NCI-H2029 (cell line): ENCODE data around the gene NAV2.

Source experiments
- DNase-seq: peaks from one replicate; lab custom pipeline; 2025; lab: John Stamatoyannopoulos, UW

Gene NAV2

DNA sequence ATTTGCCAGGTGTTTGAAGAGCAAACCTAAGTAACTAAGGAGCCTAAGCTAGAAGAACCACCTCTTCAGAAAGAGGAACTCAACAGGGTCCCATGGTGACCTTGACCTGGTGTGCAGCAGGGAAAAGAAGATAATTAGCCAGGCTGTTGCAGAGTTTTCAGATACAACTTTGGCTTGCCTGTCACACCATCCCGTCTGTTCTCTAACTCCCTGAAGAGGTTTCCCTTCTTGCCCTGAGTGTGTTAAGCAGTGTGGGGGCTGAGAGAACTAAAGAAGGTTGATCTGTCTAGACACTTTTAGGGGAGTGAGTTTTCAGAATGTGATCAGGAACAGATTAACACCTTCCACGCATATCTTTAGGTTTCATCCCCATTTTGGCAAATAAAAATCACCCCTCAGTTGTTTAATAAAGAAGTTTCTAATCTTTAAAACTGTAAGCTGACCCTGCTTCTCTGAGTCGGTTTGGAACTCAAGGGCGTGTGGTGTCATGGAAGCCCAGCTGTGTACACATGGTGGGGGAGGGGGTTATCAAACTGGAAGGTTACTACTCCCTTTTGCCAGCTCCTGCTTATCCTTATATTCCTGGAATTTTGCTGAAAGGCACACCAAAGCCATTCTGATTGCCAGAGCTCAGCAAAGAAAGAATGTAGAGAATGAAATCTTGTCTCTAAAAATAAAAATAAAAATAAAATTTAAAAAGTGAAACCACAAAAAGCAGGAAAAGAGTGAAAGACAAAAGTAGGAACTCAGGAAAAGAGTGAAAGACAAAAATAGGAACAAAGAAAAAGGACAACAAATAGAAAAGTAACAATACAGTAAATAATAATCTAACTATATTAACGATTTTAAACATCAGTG, 377.4 kb downstream of the NAV2 start:
- peak; percentile 80 for DNase-seq

DNA sequence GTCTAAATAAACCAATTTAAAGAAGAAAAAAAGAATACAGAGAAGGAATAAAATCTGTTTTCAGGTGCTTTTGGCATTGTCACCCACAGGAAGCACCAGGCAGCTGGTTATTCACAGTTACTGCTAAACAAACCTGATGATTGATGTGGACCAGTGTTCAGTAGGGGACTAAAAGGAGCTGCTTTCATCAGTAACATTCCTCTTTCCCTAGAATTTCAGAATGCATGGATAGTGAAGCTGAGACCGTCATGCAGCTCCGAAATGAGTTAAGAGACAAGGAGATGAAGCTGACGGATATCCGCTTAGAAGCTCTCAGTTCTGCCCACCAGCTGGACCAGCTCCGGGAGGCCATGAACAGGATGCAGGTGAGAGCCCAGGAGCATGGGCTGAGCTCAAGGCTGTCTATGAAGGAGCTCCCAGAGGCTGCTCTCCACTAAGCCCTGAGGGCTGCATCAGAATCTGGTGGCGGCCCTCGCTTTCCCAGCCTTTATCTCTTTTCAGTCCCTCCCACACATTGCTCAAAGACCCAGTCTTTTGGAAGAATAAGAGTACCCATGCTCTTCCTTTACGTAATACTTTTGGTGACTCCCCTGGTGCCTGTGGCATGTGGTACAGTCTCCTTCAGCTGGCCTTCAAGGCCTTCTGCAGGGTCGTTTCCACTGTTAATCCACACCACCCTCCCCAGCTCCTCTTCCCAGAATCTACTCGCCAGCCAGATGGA, 378.2 kb downstream of the NAV2 start:
- peak; percentile 10 for DNase-seq

DNA sequence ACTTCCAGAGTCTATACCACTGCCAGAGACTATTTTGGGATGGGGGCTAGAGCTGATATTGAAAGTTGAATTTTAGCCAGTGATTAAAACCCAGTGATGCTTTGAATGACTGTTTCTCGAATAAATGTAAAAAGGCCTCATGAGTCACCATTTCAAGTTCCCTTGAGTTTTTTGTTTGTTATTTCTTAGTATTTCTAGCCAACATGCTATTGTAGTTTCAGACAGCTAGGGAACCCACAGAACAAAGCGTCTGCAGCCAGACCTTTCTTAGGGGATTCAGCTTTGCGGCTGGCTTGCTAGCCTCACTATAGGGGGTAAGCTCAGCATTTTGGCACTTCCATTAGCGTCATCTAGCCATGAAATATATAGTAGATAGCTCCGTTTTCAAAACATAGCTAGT, 381.1 kb downstream of the NAV2 start:
- DNase-seq: no peak

GRCh38 chr11:20095189-20095588, 382.6 kb downstream of the NAV2 start:
- no peak for DNase-seq

DNA sequence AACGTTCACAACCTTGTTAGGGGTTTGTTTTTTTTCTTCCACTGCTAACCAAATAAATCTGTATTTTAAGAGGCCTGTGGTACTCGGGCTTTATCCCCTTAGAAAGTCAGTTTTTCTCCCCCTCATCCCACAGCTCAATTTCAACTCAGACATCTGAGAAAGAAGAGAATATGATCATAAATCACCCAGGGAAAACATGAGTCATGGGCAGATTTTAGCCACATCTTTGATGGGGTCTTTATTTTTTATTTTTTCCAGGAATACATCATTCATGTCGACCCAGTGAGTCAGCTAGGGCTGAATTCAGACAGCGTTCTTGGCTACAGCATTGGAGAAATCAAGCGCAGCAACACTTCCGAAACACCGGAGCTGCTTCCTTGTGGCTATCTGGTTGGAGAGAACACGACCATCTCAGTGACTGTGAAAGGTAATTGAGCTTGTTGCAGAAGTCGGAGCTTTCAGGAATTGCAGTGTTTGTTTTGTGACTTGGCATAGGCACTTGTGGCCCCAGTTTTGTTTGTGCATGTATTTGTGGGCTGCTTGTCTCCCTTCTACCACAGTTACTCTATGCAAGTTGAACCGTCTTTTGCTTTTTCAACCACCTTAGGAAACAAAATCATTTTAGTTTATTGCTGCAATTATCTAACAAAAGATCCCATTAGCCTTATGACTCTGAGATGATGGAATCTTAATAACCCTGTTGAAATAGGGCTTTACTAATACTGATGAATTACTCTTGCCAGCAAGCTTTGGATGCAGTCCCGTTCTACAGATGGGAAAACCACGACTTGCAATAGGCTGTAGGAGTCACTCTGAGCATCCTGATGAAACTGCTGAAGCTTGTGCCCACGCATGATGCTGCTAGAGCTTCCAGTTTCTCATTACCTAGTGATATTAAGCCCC, 384.9 kb downstream of the NAV2 start:
- peak; percentile 50 for DNase-seq

DNA sequence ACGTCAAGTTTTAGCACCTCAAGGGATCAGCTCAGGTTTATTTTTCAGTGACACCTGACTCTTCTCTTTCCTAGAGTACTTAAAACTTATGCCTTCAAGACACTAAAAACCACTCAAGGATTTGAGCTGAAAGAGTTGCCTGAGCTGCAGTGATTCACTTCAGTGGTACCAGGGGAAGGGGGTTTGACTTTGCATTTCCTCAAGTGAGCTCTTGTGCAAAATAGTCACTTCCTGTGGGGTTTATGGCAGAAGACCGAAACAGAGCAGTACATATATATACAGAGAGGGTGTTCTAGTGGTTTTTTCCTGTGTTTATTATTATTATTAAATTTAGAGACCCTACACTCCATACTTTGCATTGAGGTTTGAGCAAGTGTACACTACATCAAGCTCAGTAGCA, 386.9 kb downstream of the NAV2 start:
- DNase-seq: no peak

- DNase-seq: peak; percentile 27
Observed at GRCh38 chr11:20102397-20102796, 389.8 kb downstream of the NAV2 start.

DNA sequence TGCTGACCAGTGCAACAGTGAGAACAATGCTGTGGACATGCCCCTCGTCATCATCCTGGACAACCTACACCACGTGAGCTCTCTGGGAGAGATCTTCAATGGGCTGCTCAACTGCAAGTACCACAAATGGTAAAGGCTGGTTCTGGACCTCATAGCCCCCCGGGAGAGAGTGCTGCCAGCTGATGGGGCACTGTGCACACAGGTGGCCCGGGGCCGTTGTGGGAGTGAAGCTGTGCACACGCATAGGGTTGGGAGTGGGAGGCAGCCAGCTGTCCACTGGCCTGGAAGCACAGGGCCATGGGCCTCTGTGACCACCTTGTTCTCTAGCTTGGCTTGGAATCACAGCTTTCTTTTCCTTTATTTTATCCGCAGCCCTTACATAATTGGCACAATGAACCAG, 390.6 kb downstream of the NAV2 start:
- DNase-seq: no peak

- DNase-seq: no peak
Observed at GRCh38 chr11:20105427-20105826, 392.8 kb downstream of the NAV2 start.

DNA sequence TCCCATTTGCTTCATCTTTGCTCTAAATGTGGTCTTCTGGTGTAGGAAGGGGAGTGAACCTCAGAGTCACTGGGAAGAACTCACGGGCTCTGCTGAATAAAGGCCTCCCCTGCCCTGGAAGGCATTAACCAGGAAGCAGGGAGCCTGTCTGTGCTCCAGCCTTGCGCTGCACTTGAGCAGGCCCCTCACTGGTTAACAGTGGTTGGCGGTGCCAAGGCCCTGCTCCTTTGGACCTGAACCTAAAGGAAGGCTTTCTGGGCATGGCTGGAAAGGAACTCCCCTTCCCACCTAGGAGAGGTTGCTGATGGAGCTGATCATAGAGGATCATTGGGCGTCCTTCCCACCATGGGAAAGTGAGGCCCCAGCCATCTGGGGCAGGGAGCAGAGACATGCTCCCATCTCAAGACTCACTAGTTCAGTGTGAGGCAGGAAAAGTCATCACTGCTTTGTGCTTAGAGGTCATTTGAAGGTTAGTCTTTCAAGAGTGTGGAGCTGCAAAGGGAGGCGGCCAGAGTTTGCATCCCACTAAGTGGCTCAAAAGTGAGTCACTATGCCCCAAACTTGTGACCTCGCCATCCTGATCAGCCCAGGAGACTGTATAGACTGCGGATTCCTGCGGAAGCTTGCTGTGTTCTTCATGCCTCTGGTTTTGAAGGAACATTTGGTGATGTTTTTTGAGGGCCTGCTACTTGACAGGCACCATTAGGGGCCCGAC, 397.3 kb downstream of the NAV2 start:
- no peak for DNase-seq

DNA sequence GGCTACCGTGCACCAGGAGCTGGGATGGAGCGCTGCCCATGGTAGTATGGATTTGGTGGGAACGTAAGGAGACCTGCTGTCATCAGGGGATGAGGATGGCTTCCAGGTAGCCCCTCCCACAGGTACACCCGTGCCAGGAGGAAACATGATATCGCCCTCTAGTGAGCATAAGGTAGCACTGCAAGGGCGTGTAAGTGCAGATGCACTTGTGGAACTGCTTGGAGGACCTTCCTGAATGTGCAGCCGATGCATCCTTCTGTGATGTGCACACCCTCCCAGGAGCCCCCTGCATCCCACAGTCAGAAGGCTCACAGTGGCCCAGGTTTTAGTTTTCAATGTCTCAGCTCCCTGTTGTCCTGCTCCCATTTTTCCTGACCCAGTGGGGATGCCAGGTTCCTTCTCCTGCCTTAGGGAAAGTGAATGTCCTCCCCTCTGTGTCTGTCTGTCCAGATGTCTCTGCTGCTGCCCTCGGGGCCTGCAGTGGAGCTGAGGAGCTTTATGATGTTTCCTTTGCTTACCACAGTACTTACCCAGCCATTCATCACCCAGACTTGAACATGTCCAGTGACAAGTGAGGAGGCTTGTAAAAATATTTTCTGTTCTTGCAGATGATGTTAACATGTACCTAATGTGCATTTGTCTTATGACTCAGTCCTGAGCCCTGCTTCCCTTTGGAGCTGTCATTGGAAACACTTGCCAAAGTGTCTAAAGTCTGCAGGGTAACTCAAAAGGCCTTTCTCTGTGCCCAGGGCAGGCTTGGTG, 398.5 kb downstream of the NAV2 start:
- peak; percentile 62 for DNase-seq

DNA sequence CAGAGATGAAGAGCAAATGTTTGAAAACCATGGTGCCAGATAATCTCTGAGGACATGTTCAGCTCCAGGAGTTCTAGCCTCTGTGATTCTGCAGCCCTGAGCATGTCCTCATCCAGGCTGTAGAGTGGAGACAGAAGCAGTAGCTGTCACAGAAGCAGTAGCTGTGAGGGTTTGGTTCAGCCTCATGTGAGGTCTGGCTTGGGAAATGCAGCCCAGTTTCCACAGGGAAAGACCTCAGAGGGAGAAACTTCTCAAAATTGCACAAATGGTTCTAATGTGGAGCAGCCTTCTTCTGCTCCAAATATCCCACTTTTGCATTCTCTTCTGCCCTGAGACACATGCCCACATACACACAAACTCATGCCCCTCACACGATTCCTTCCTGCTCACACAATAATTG, 399.2 kb downstream of the NAV2 start:
- DNase-seq: no peak

- DNase-seq: peak; percentile 27
Observed at GRCh38 chr11:20112291-20113148, 399.9 kb downstream of the NAV2 start.

GRCh38 chr11:20113149-20113438, 400.5 kb downstream of the NAV2 start:
- no peak for DNase-seq

- DNase-seq: no peak
Observed at GRCh38 chr11:20114588-20114987, 402.0 kb downstream of the NAV2 start.

GRCh38 chr11:20116825-20117224, 404.2 kb downstream of the NAV2 start:
- DNase-seq: no peak

GRCh38 chr11:20117291-20117690, 404.7 kb downstream of the NAV2 start:
- no peak for DNase-seq

DNA sequence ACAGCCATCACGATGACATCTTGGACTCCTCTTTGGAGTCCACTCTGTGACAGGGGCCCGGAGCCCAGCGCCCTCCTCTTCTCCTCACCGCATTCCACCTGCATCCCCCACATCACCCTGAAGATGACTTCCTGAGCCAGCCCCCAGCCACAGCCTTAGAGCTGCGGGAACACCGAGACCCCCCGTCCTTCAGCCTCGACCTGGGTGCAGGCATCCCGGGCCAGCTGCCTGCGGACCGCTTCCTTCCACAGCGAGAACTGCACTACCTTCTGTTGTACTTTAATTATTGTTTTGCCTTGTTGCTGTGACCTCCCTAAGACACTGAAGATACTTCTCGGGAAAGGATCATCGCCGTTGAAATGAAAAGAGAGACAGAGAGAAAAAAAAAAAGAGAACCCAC, 405.6 kb downstream of the NAV2 start:
- no peak for DNase-seq

DNA sequence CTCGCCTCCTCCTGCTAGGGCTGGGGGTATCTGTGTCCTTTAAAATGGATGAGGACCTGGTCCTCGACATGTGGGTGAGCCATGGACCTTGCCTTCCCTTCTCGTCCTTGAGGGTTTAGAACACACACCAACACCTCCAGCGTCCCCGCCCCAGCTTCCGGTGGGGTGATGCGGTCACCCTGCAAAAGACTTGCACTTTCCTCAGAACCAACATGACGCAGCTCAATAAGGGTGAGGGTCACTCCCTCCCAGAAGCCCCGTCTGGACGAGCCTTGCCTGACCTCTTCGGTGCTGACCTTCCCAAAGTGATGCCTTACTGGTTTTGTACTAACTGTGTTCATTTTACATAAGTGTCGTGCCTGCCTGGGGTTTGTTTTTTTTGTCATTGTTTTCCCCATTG, 406.7 kb downstream of the NAV2 start:
- no peak for DNase-seq
